C1 segment of cervical spinal cord (tissue), 14 donors: ENCODE results near the gene PRDX6.
"Not testable (repeated sequence)": the region's sequence is repeated elsewhere in the genome, so short reads cannot be mapped to it uniquely, and the experiment has no call there.

ENCODE experiments used
- DNase-seq, 14 donors: peaks; one replicate each; lab custom pipeline; 2025; lab: John Stamatoyannopoulos, UW

PRDX6 gene

GRCh38 chr1:173496757-173497320 is 19.7 kb downstream of the PRDX6 start:
- no peak for DNase-seq

GRCh38 chr1:173499729-173500128 is 22.6 kb downstream of the PRDX6 start:
- DNase-seq, result no peak

- DNase-seq, result no peak
These were observed 25.0 kb downstream of the PRDX6 start for GRCh38 chr1:173502104-173502503.

DNA sequence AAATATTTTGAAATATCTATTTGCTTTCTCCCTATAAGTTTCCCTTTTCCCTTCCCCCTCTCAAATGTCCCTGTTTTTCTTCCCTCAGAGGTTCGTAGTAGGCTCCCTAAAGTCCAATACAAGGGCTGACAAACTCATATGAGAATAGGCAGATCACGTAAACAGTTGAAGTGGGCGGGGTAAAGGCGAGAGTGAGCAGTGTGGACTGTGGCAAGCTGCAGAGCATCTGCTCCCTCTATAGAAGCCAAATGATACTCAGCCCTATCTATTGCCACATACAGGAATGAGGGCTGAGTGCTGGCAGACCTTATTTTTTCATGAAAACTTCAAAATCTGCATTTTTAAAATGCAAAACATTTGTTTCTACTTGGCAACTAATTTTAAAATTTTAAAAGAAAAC is 26.3 kb downstream of the PRDX6 start:
- DNase-seq, result peak in 1 of 14 donors; percentile 52

DNA sequence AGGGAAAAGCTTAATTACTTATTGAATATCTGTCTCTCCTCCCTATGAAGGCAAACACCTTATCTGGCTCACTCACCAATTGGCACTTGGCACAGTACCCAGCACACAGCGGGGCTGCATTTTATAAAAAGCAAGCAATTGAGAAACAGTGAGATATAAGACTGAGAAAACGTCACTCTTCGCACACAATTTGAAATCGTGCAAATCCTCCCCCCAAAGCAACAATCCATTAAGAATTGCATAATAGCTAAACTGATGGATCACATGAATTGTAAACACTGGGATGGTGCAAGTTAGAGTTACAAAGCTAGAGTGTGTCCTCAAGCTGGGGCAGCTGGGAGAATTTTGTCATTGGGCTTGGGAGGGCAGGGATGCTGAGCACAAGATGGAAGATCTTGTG is 27.1 kb downstream of the PRDX6 start:
- peak in 1 of 14 donors; percentile 20 for DNase-seq

DNA sequence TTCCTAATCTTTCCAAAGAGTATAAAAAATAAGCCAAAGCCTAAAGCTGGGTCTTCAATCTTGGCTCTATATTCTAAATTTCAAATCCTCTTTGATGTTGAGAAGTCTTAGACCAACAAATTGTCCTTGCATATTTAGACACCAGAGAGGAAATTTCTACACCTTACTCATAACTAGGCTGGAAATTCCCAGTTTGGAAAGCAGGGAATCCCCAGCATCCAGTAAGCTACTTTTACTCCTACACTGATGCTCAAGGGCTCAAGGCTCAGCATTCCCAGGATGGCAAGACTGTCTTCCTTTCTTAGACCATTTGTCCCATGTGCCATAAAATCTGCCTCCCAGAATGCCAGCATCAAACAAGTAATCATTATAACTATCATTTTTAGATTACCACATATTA is 28.3 kb downstream of the PRDX6 start:
- no peak for DNase-seq

- no peak for DNase-seq
These were observed 29.3 kb downstream of the PRDX6 start for GRCh38 chr1:173506437-173506836.

DNA sequence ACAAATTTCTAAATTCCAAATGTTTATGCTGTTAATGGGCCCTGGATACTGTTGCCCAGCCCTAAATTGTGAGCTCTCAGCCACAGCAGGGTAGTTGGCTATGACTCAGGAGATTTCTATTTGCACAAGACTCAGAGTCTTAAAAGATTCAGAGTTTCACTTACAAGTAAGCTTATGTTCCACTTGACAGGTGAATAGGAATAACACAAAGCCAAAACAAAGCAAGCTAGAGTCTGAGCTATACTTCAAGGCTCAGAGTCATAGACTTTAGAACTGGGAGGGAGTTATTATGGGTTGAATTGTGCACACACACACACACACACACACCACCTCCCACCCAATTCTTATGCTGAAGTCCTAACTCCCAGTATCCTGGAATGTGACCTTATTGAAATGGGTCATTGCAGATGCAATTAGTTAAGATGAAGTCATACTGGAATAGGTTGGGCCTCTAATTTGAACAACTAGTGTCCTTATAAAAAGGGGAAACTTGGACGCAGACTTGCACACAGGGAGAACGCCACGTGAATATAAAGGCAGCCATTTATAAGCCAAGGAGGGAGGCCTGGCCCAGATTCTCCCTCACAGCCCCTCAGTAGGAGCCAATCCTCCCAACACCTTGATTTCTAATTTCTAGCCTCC is 30.2 kb downstream of the PRDX6 start:
- DNase-seq, result peak in 2 of 14 donors; percentile 7 to 46

GRCh38 chr1:173507847-173508209 is 30.7 kb downstream of the PRDX6 start:
- DNase-seq, result peak in 1 of 14 donors; percentile 7

- DNase-seq, result no peak
These were observed 31.4 kb downstream of the PRDX6 start for GRCh38 chr1:173508541-173508940.

GRCh38 chr1:173509797-173510196 is 32.7 kb downstream of the PRDX6 start:
- DNase-seq, result no peak

DNA sequence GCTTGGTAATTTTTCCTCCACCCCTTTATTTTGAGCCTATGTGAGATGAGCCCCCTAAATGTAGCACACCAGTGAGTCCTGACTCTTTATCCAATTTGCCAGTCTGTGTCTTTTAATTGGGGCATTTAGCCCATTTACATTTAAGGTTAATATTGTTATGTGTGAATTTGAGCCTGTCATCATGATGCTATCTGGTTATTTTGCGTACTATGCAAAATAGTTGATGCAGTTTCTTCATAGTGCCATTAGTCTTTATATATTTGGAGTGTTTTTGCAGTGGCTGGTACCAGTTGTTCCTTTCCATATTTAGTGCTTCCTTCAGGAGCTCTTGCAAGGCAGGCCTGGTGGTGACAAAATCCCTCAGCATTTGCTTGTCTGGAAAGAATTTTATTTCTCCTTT is 37.4 kb downstream of the PRDX6 start:
- DNase-seq, result not testable (repeated sequence)

GRCh38 chr1:173520799-173521198 is 43.7 kb downstream of the PRDX6 start:
- no peak for DNase-seq

- no peak for DNase-seq
These were observed 46.2 kb downstream of the PRDX6 start for GRCh38 chr1:173523329-173523728.

DNA sequence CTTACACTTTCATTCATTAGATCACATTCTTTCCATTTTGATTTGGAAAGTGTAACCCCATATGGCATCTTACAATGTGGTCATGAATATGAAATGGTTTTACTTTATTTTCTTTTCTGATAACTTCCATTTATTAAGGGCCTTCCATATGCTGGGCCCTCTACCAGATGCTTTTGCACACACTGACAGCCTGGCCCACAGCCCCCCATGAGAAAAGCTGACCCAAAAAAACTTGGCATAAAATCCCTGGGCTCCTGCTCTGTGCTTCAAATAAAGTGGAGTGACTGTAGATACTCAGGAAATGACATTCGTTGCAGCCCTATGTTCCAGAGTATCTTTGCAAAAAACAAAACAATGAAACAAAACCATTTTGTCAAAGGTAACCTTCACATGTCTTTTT is 48.8 kb downstream of the PRDX6 start:
- peak in 1 of 14 donors; percentile 19 for DNase-seq

- no peak for DNase-seq
These were observed 50.2 kb downstream of the PRDX6 start for GRCh38 chr1:173527151-173527826.

DNA sequence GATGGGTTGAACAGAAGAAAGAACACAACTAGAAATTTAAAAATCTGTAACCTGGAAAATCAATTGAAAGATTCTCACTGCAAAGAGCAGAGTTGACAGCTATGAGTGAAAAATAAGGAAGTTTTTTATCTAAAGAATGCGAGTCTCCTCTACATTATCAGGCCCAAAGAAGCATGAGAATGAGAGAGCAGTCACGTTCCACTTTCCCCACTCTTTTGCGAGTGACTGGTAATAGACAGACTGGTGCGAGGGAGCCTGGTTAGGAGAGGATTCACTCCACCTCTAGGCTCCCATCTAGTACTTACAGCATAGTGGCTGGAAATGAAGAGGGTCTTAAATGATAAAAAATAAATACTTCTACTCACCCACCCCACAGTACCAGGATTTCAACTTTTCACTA is 52.0 kb downstream of the PRDX6 start:
- no peak for DNase-seq

- peak in 1 of 14 donors; percentile 2 for DNase-seq
These were observed 53.9 kb downstream of the PRDX6 start for GRCh38 chr1:173530795-173531693.

DNA sequence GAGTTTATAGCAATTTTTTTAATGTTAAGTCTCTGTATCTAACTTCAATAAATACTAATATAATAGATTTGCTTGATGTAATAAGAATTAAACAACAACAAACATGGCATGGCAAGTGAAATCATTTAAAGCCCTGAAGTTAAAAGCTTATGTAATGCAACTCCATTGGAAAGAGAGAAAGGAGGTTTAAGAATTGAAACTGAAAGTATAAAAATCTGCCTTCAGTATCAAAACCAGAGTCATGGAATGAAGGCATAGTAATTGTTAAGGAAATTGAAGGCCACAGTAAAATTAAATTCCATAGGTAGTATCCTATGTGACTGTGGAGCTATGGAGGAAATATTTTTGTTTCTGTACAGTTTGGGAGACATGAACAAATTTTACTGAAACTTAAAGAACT is 55.1 kb downstream of the PRDX6 start:
- no peak for DNase-seq

- no peak for DNase-seq
These were observed 59.1 kb downstream of the PRDX6 start for GRCh38 chr1:173536223-173536622.
